A172 (cell line): ENCODE measurements around the gene RNF14. TPM values are rescaled to one million over a fixed set of nuclear protein-coding genes. Genes with fewer than 3 reads are reported as not detected.
"Not testable (repeated sequence)": the region's sequence is repeated elsewhere in the genome, so short reads cannot be mapped to it uniquely, and the experiment has no call there.

Source experiments
- DNase-seq: peaks from one replicate; pipeline ENCODE4 v3.0.0-alpha.2; 2015; ENCODE audit warnings: low spot score
- total RNA-seq: library from RNA; depleted of rRNA; stranded (reverse); fragments of >200 nt; shearing (Covaris generic); gene quantifications from 2 replicates; pipeline ENCODE4 v1.2.3, GENCODE V29; 2014; rRNA removed

RNF14 gene, protein sequence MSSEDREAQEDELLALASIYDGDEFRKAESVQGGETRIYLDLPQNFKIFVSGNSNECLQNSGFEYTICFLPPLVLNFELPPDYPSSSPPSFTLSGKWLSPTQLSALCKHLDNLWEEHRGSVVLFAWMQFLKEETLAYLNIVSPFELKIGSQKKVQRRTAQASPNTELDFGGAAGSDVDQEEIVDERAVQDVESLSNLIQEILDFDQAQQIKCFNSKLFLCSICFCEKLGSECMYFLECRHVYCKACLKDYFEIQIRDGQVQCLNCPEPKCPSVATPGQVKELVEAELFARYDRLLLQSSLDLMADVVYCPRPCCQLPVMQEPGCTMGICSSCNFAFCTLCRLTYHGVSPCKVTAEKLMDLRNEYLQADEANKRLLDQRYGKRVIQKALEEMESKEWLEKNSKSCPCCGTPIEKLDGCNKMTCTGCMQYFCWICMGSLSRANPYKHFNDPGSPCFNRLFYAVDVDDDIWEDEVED
- 123 and 139 TPM in 2 replicates for total RNA-seq

- DNase-seq = peak; percentile 94
Measured at GRCh38 chr5:141968914-141969608, at the start of gene RNF14. RNF14 (plus strand) TSS chr5:141969105; CDS start chr5:141973589, 4,484 bp downstream.

DNA sequence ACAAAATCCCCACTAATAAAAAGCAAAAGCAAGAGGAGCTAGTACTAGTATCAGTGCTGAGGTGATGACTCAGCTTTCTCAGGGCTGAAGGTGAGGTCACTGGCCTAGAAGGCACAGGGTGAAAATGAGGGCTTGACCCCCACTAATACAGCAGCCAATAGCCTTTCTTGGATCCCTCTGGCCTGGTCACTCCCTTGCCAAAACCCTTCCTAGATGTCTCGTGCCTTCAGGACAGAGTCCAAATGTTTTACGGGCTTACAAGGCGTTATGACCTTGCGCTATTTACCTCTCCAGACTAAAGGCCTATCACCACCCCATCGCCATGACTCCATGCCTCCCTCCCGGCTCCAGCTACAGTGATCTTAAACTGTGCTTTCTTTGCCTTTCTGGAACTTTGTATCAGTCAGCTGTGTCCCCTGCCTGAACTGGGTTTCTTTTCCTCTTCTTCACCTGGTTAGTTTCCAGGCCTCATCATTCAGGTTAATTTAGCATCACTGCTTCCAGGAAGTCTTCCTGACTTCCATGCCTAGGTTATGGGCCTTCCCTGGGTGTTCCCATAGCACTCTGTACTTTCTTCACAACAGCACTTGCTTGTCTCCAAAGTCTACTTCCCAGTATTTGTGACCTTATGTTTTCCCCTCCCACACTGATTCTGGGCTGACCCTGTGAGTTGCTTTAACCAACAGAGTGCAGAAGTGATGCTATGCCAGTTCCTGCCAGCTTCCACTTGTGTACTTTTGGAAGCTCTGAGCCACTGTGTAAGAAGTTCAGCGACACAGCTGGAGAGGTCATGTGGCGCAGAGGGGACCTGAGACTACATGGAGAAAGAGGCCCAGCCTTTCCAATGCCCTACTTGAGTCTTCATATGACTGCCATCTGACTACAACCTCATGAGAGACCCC lies 49.4 kb upstream of the RNF14 start:
- no peak for DNase-seq

GRCh38 chr5:141920771-141921170 lies 48.1 kb upstream of the RNF14 start:
- DNase-seq = no peak

GRCh38 chr5:141922827-141923447 lies 46.0 kb upstream of the RNF14 start:
- DNase-seq = not testable (repeated sequence)

DNA sequence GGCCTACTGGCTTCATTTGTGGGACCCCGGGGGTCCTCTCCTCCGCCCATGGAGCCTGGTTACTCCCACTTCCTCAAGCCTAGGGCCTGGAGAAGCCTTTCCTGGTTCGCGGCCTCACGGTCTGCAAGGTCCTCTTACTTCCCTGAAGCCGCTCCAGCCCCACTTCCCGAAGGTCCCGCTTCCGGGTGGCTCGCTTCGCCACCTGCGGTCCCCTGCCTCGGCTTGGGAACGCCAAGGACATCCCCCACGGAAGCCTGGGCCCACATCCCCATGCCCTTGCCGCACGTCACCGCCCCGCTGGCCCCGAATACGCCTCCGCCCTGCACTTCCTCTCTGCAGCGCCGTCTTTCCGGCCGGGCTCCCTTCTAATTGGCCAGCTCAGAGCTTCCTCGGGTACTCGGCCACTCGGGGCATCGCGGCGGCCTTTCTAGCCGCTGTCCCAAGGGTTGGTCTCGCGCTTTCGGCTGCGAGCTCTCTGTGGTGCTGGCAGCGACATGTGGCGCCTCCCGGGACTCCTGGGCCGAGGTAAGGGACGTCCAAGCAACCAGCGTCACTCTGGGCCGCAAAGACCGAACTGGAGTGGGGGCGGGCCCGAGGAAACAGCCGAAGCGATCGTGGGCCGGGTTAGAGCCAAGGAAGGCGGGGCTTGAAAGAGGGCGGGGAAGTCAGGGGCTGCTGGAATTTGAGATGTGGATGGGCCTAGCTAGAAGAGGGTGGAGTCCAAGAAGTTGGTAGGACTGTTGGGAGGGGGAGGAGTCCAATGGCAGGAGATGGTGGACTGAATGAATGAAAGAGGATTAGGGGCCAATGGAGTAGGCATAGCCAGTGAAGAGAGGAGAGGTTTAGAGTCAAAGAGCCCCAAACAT lies 45.2 kb upstream of the RNF14 start, which contains the start of gene DELE1:
TSS of gene DELE1 (plus strand) at position 424 of the 866 bp plus-strand sequence. CDS start at position 495, 71 bp downstream.
- DNase-seq = peak; percentile 95

DNA sequence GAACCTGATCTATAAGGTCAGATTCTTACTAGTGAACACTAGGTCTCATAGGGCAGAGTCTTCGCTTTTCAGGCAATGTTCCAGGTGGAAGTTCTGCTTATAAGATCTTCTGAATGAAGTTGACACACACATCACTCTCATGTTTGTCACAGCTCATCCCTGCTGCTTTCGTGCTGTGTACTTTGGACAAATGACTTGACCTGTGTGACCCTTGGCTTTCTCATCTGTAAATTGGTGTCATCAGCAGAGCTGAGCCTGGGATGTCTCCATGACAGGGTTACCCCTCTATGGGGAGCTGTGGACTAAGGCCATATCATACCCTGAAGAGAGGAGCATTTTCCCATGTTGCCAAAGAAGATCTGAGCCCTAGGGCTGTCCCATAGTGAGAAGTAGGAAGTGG lies 42.5 kb upstream of the RNF14 start:
- no peak for DNase-seq

DNA sequence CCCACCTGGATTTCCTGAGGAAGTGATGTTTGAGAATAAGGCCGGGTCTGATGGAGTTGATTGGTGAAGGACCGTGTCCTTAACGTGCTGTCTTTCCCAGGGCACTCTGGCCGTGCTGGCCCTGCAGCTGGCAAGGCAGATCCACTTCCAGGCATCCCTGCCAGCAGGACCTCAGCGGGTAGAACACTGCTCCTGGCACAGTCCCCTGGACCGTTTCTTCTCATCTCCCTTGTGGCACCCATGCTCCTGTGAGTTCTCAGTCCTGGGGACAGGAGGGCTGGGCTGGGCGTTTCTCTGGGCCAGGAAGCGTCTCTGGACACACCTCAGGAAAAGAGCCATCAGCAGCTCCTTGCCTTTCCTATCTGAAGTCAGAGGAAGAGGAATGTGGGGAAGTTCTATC lies 40.9 kb upstream of the RNF14 start:
- DNase-seq = no peak

- no peak for DNase-seq
Measured at GRCh38 chr5:141929398-141930058, 39.4 kb upstream of the RNF14 start.

DNA sequence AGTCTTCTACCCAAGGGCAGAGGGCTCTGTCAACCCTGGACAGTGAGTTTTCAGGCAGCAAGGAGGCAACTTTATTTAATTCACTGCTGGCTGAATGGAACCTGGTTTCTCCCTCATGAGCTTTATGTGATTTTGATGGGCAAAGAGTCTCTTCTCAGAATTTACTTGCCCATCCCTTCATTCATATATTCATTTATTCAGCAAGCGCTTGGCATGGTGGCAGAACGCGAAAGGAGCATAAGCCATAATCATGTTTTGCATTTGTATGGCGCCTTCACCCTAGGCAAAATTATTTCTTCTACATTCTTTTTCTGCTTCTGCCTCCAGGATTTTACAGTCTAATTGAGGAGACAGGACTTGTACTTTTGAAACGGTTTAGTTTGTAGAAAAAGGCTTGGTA lies 37.2 kb upstream of the RNF14 start:
- DNase-seq = no peak

DNA sequence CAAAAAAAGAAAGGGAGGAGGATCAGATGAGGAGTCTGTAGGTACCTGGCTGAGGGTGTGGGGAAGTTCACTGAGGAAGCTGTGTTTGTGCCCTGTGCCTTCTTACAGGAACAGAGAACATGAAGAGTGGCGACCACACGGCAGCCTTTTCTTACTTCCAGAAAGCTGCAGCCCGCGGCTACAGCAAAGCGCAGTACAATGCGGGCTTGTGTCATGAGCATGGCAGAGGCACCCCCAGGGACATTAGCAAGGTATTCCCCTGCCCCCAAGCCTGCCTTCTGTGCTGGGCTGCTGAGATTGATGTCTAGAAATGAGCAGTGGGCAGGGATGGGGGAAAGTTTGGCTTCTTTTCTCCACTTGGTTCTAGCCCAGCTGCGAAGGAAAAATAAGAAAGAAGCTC lies 35.8 kb upstream of the RNF14 start:
- no peak for DNase-seq

GRCh38 chr5:141934099-141934844 lies 34.6 kb upstream of the RNF14 start:
- no peak for DNase-seq

GRCh38 chr5:141935538-141935937 lies 33.4 kb upstream of the RNF14 start:
- no peak for DNase-seq

DNA sequence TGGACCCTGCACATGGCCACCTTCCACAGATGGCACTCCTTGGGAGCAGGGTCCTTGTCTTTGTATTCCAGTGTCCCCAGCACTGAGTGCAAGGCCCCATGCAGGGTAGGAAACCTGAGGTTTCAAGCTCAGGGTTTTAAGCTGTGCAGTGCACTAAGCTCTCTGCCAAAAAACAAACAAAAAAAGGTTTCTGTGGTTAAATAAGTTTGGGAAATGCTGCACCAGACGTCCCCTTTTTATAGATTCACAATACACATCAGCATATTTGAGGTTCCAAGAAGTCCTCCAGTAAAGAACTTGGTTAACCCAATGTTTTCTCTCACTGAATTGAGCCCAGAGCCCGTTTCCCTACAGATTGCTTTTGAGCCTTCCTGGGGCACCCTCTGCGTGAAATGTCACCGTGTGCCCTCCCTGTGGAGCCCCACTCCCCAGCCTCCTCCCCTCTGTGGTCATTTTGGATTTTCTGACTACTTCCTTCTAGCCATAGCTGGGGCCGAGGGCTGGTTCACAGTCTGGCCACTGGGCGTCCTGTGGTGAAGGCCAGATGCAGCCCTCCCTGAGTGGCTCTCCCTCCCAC lies 28.1 kb upstream of the RNF14 start:
- no peak for DNase-seq

- peak; percentile 64 for DNase-seq
Measured at GRCh38 chr5:141941307-141941706, 27.6 kb upstream of the RNF14 start.

- no peak for DNase-seq
Measured at GRCh38 chr5:141941779-141942178, 27.1 kb upstream of the RNF14 start.

GRCh38 chr5:141942185-141942857 lies 26.6 kb upstream of the RNF14 start:
- DNase-seq = no peak

- DNase-seq = no peak
Measured at GRCh38 chr5:141944076-141944475, 24.8 kb upstream of the RNF14 start.

DNA sequence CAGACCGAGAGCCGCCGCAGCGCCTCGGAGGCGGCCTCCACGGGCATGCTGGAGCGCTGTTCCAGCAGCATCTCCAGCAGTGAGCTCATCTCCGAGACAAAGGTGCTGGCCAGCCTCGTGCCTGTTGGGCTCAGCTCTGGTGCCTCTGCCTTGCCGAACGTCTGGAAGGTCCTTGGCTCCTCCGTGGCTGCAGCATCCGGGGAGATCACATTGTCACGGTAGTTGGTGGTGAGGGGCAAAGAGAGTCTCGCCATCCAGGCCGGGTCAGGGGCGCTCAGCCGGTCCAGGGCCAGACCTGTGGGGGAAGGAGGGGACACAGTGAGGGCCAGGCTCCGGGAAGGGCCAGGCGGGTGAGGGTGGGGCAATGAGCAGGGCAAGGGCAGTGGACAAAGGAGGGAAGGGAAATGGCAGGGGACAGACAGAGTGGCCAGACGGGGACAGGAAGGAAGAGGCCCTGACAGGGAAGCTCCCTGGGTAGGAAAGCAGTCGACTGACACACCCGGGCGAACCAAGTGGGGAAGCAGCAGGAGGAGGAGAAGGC lies 23.3 kb upstream of the RNF14 start:
- DNase-seq = no peak
